ENCODE results near the gene TBXAS1. TPM values are rescaled to one million over a fixed set of nuclear protein-coding genes. Genes with fewer than 3 reads are reported as not detected.

TBXAS1 gene
- total RNA-seq, 1 experiment from 2014 or later, result 2.2 TPM

GRCh38 chr7:140033036-140033435 lies 204.0 kb downstream of the TBXAS1 start:
- intact Hi-C loops (cut with micrococcal nuclease; ENCODE audit: unreplicated experiment), result no loop called here
- Histone ChIP-seq H3K79me2 (ENCODE audit: low read depth) (no peaks in the 10 kb centered on the region), H4K20me1 (ENCODE audit: insufficient read depth) (no peaks in the 10 kb centered on the region), H3K27ac (no peak overlapping the region), H3K4me3 (no peak overlapping the region), H3F3A (ENCODE audit: insufficient read depth, low read depth) (no peaks in the 10 kb centered on the region), H3K4me1 (replicated peaks; ENCODE audit: insufficient read depth) (no peaks in the 10 kb centered on the region), H3K36me3 (ENCODE audit: low read depth) (no peaks in the 10 kb centered on the region), H3K27me3 (ENCODE audit: insufficient read depth, low read depth) (no peaks in the 10 kb centered on the region), H3K9me2 (ENCODE audit: insufficient read depth) (0 out of 2 replicates have a peak, but pooled peaks cover 2% of the 10 kb centered on the region), H3K4me2 (no peak overlapping the region), H3K9me3 (ENCODE audit: insufficient read depth, low read depth) (no peaks in the 10 kb centered on the region), H2AFZ (no peak overlapping the region)
- TF ChIP-seq CTCF (conservative IDR thresholded peaks at IDR 0.05) (no peak), EZH2 (IDR thresholded peaks at IDR 0.05; ENCODE audit: low read depth) (no peak)
- no peak for DNase-seq
- no TSS peak for BruUV-seq (replicated peaks)
- POLR2A ChIA-PET (ENCODE audit: unreplicated experiment), result no interaction called here
- CTCF ChIA-PET, result no interaction called here

GRCh38 chr7:140033779-140034363 lies 204.8 kb downstream of the TBXAS1 start:
- no peak for DNase-seq
- Histone ChIP-seq H2AFZ (no peak overlapping the region), H3K36me3 (ENCODE audit: low read depth) (no peaks in the 10 kb centered on the region), H3K4me1 (replicated peaks; ENCODE audit: insufficient read depth) (no peaks in the 10 kb centered on the region), H3K9me3 (ENCODE audit: insufficient read depth, low read depth) (no peaks in the 10 kb centered on the region), H3K4me2 (no peak overlapping the region), H3K27me3 (ENCODE audit: insufficient read depth, low read depth) (no peaks in the 10 kb centered on the region), H3K4me3 (no peak overlapping the region), H3F3A (ENCODE audit: insufficient read depth, low read depth) (no peaks in the 10 kb centered on the region), H3K27ac (no peak overlapping the region), H3K79me2 (ENCODE audit: low read depth) (no peaks in the 10 kb centered on the region), H3K9me2 (ENCODE audit: insufficient read depth) (0 out of 2 replicates have a peak, but pooled peaks cover 2% of the 10 kb centered on the region), H4K20me1 (ENCODE audit: insufficient read depth) (no peaks in the 10 kb centered on the region)
- no TSS peak for BruUV-seq (replicated peaks)
- intact Hi-C loops (cut with micrococcal nuclease; ENCODE audit: unreplicated experiment), result no loop called here
- ChIA-PET POLR2A (ENCODE audit: unreplicated experiment) (interaction anchor here (0.6 kb wide), 1 partner anchor 68 kb away, joined by 4 read pairs; no protein-coding TSS in a partner anchor), CTCF (no interaction called here)
- TF ChIP-seq CTCF (conservative IDR thresholded peaks at IDR 0.05), result no peak
- no peak for TF ChIP-seq EZH2 (IDR thresholded peaks at IDR 0.05; ENCODE audit: low read depth)

DNA sequence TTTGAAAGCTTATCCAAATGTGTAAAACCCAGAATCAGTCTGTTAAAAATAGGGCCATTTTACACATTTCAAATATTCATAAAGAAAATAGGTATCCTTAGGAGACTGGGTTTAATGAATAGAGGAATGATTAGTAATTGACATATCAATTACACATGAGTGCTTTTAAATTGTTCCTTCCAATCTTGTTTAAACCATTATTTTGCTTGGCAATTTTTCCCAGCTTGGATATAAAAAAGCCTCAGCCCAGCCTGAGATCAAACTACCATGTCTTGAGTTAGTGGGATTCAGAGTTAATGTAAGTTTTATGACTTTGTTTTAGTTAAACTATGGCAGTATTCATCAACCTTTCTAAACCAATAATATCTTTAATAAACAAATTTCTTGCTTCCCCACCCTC lies 205.4 kb downstream of the TBXAS1 start:
- no peak for DNase-seq
- no peaks in the 10 kb centered on the region for H3K79me2 ChIP-seq (ENCODE audit: low read depth)
- no peaks in the 10 kb centered on the region for H3K27me3 ChIP-seq (ENCODE audit: insufficient read depth, low read depth)
- ChIA-PET POLR2A (ENCODE audit: unreplicated experiment) (interaction anchor here (0.6 kb wide), 1 partner anchor 68 kb away, joined by 4 read pairs; no protein-coding TSS in a partner anchor), CTCF (no interaction called here)
- no peaks in the 10 kb centered on the region for H3K4me1 ChIP-seq (replicated peaks; ENCODE audit: insufficient read depth)
- H4K20me1 ChIP-seq (ENCODE audit: insufficient read depth), result no peaks in the 10 kb centered on the region
- H3K4me2 ChIP-seq, result no peak overlapping the region
- BruUV-seq (replicated peaks), result no TSS peak
- H3K36me3 ChIP-seq (ENCODE audit: low read depth), result no peaks in the 10 kb centered on the region
- H3K9me3 ChIP-seq (ENCODE audit: insufficient read depth, low read depth), result no peaks in the 10 kb centered on the region
- 0 out of 2 replicates have a peak, but pooled peaks cover 2% of the 10 kb centered on the region for H3K9me2 ChIP-seq (ENCODE audit: insufficient read depth)
- H3K27ac ChIP-seq, result no peak overlapping the region
- H3F3A ChIP-seq (ENCODE audit: insufficient read depth, low read depth), result no peaks in the 10 kb centered on the region
- no peak overlapping the region for H3K4me3 ChIP-seq
- intact Hi-C loops (cut with micrococcal nuclease; ENCODE audit: unreplicated experiment), result no loop called here
- H2AFZ ChIP-seq, result no peak overlapping the region
- TF ChIP-seq CTCF (conservative IDR thresholded peaks at IDR 0.05) (no peak), EZH2 (IDR thresholded peaks at IDR 0.05; ENCODE audit: low read depth) (no peak)
